Progenitor cell of endocrine pancreas (in vitro differentiated cells): ENCODE results near the gene BCCIP. TPM values are rescaled to one million over a fixed set of nuclear protein-coding genes. Genes with fewer than 3 reads are reported as not detected.
A peak's percentile ranks its signal among the peaks of the same experiment; 100 is the strongest.

Source experiments
- DNase-seq: peaks from one replicate; pipeline ENCODE4 v3.0.0; 2021; ENCODE audit warnings: low spot score; ENCODE audit not compliant: unreplicated experiment
- H3K27ac Mint-ChIP-seq: 2 replicates; pipeline ENCODE4 v1.8.0; 2021; ENCODE audit warnings: mild to moderate bottlenecking, moderate library complexity, mixed read lengths
- H3K27me3 Mint-ChIP-seq: 2 replicates; pipeline ENCODE4 v1.8.0; 2021; ENCODE audit warnings: mixed read lengths
- H3K36me3 Mint-ChIP-seq: 2 replicates; pipeline ENCODE4 v1.8.0; 2022; ENCODE audit warnings: mixed read lengths; ENCODE audit not compliant: insufficient read depth
- H3K4me1 Mint-ChIP-seq: 2 replicates; pipeline ENCODE4 v1.8.0; 2021; ENCODE audit warnings: low read depth, mixed read lengths
- H3K4me3 Mint-ChIP-seq: 2 replicates; pipeline ENCODE4 v1.8.0; 2021; ENCODE audit warnings: low read depth, mild to moderate bottlenecking, moderate library complexity, mixed read lengths
- H3K9me3 Mint-ChIP-seq: 2 replicates; pipeline ENCODE4 v1.8.0; 2021; ENCODE audit warnings: low read depth, mixed read lengths
- CTCF ChIP-seq: fragments of 200-600 bp; sonication (generic); IDR thresholded peaks from one replicate; pipeline ENCODE4 v1.5.0; 2021; ENCODE audit warnings: antibody characterized with exemption, mild to moderate bottlenecking; ENCODE audit not compliant: unreplicated experiment
- total RNA-seq: library from RNA; stranded (reverse); gene quantifications from 2 replicates; pipeline ENCODE4 v1.2.1, GENCODE V29; 2021

BCCIP gene
- total RNA-seq, 1 donor from 2014 or later = 69.8 TPM

DNA sequence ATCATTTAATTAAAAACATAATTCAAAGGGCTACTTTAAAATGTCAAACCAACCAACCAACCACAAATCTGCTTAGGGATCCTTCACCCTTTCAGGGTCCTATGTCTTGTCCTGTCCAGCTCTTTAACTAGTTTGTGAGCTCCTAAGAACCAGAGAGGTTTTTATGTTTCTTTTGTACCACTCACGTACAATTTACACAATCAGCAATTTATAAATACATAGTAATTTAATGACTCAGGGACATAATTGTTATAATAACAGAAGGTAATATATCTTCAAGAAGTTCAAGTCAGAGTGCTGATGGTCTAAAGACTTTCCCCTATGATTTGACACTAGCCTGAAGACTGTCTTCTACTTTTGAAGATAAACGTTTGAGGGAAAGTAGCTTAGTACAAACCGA lies 41.8 kb downstream of the BCCIP start:
- no peak for TF ChIP-seq CTCF
- no peaks in the 10 kb centered on the region for H3K27me3 Mint-ChIP-seq
- no peak overlapping the region for H3K27ac Mint-ChIP-seq
- peaks cover 7% of the 10 kb centered on the region for H3K36me3 Mint-ChIP-seq
- H3K4me3 Mint-ChIP-seq = no peak overlapping the region
- H3K9me3 Mint-ChIP-seq = no peaks in the 10 kb centered on the region
- no peak for DNase-seq
- no peaks in the 10 kb centered on the region for H3K4me1 Mint-ChIP-seq

DNA sequence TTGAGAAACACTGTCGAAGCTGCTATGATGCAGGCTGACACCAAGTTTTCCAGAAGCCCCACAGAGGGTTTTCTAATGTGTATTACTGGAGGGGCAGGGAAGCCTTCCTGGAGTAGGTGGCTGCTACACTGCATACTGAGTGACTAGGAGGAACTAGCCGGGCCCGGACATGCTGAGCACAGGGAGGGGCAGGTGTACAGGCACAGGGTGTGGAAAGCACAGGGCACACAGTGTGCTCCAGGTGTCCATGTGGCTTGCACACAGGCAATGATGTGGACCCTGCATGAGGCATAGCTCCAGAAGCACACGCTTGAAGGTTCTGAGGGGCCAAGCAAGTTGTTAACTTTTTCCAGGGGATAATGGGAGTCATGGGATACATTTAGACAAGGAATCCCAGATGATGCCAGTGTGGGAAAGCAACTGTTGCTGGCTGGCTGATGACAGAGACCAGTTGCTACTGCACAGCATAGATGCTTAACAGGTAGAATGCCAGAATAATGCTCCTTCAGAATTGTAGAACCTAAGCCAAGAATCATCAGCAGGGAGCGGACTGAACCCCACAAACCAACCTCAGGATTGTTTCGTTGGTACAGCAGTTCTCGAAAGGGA lies 43.2 kb downstream of the BCCIP start:
- no peak overlapping the region for H3K27ac Mint-ChIP-seq
- no peak for TF ChIP-seq CTCF
- DNase-seq = no peak
- H3K4me1 Mint-ChIP-seq = no peaks in the 10 kb centered on the region
- no peaks in the 10 kb centered on the region for H3K27me3 Mint-ChIP-seq
- H3K9me3 Mint-ChIP-seq = no peaks in the 10 kb centered on the region
- H3K36me3 Mint-ChIP-seq = peaks cover 7% of the 10 kb centered on the region
- no peak overlapping the region for H3K4me3 Mint-ChIP-seq

- Mint-ChIP-seq H3K4me3 (no peak overlapping the region), H3K36me3 (peaks cover 8% of the 10 kb centered on the region), H3K27me3 (no peaks in the 10 kb centered on the region), H3K27ac (no peak overlapping the region), H3K9me3 (no peaks in the 10 kb centered on the region), H3K4me1 (no peaks in the 10 kb centered on the region)
- TF ChIP-seq CTCF = peak; percentile 76
- DNase-seq = no peak
Measured at GRCh38 chr10:125868372-125868975, 45.1 kb downstream of the BCCIP start.

DNA sequence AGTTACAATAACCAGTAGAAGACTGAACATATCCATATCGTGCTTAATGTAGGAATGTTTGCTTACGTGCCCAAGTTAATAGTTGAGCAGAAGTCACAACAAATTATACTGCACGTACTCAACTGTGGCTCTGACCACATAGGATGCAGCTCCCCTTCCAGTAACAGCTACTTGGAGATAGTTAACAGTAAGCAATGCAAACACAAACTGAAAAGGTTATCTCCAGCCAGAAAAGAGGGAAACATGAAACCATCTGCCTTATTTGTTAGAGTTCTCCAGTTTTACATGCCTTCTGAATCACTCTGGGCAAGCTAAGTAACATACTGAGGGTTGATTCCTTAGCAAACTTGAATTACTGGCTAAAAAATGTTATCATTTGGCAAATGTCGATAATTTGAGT lies 48.0 kb downstream of the BCCIP start:
- Mint-ChIP-seq H3K9me3 (peaks cover 10% of the 10 kb centered on the region), H3K27ac (no peak overlapping the region), H3K27me3 (no peaks in the 10 kb centered on the region), H3K36me3 (peaks cover 27% of the 10 kb centered on the region), H3K4me1 (no peaks in the 10 kb centered on the region), H3K4me3 (no peak overlapping the region)
- no peak for DNase-seq
- TF ChIP-seq CTCF = no peak

GRCh38 chr10:125878957-125879835 lies 55.9 kb downstream of the BCCIP start:
- H3K36me3 Mint-ChIP-seq = peaks cover 37% of the 10 kb centered on the region
- no peak for DNase-seq
- peaks cover 12% of the 10 kb centered on the region for H3K4me1 Mint-ChIP-seq
- H3K27ac Mint-ChIP-seq = peak overlapping the region; percentile 64
- peaks cover 12% of the 10 kb centered on the region for H3K9me3 Mint-ChIP-seq
- no peaks in the 10 kb centered on the region for H3K27me3 Mint-ChIP-seq
- no peak overlapping the region for H3K4me3 Mint-ChIP-seq
- no peak for TF ChIP-seq CTCF
